DMS 273 treated with DMSO at 0.1 percent for 48 hours (cell line): ENCODE data around the gene WRAP73.

Source experiments
- DNase-seq: peaks from one replicate; lab custom pipeline; 2025; lab: John Stamatoyannopoulos, UW

WRAP73 gene

DNA sequence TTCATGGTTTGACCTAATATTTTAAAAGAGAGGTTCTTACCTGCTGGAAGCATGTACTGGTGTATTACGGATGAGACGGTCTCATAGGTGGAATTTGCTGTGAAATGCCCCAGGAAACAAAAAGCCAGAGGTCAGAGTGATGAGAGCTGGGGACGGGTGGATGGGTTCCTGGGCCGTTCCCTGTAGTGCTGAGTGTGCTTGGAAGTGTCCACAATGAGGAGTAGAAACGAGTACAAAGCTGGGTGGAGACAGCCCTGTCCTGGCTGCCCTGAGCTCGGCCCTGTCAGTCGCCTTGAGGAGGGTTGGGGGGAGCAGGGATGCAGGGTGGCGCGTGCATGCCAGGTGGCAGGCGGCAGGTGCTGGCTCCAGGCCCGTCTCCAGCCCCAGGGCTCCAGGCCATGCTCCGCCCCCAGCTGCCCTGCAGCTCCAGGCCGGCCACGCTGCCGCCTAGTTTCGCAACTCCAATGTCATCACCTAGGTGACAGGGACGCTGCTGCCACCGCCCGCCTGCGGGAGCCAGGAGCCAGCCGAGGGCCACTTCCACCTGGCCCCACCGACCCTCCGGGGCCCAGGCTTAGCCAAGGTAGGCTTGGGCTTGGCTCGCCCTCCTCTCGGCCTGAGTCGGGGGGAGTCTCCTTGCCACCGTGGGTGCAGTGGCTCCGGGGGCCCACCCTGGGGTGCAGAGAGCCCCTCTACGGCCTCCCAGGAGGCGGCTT lies 18.8 kb upstream of the WRAP73 start:
- DNase-seq: peak; percentile 44

GRCh38 chr1:3668148-3668547 lies 18.2 kb upstream of the WRAP73 start:
- no peak for DNase-seq

DNA sequence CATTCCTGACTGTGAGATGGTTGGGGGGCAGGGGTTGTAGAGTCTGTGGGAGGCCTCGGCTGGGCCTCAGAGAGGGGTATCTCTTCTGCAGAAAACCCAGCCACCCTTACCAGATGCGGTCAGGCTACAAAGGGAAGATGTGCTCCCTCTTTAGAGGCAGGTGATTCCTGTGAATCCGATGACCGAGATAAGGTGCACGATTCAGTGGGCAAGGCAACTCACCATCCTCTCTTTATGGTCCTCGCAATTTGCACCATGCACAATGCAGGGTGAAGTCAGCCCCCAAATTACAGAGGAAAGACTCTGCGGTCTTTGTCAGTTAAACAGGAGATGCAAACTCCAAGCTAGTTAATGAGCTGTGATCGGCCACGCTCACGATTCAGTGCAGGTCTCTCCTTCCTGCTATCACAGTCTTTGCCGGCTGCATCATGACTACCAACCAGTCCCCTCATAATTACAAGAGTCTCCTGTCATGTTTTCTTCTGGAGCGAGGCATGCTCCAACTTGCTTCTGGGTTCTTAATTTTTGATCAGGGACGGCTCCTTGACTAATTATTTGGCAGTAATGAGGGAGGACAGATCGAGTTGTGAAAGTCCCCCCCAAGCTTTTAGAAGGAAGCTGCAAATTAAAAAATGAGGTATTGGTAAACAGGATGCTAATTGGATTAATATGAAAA lies 14.9 kb upstream of the WRAP73 start:
- DNase-seq: no peak

- DNase-seq: no peak
Measured at GRCh38 chr1:3663999-3664699, 14.2 kb upstream of the WRAP73 start.

- DNase-seq: no peak
Measured at GRCh38 chr1:3662080-3662671, 12.3 kb upstream of the WRAP73 start.

DNA sequence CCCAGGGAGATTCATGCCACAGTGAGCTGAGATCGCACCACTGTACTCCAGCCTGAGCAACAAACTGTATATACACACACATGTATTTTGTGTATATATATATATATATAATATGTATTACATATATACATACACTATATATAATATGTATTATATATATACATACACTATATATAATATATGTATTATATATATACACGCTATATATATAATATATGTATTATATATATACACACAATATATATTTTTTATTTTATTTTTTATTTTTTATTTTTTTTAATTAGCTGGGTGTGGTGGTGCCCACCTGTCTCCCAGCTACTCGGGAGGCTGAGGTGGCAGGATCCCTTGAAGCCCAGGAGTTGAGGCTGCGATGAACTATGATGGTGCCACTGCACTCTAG lies 11.7 kb upstream of the WRAP73 start:
- no peak for DNase-seq

GRCh38 chr1:3660704-3661103 lies 10.8 kb upstream of the WRAP73 start:
- no peak for DNase-seq

DNA sequence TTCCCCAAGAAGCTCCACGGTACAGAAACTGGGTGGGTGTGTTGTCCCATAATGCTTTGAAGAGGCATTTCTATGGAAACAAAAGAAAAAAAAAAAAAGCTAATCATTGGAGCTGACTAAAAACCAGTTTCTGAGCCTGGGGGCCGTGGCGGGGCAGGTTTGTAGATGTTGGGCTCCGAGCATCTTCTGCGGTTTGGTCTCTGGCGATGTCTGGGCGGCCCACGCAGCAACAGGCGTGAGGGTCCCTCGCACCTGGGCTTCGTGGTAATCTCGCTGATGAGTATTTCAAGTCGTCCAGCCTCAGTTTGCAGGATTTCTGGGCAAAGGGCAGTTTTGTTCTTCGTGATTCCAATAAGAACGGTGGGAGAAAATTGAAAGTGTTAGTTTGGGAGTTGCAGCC lies 9.2 kb upstream of the WRAP73 start:
- DNase-seq: no peak

GRCh38 chr1:3658231-3658615 lies 8.3 kb upstream of the WRAP73 start:
- DNase-seq: no peak

DNA sequence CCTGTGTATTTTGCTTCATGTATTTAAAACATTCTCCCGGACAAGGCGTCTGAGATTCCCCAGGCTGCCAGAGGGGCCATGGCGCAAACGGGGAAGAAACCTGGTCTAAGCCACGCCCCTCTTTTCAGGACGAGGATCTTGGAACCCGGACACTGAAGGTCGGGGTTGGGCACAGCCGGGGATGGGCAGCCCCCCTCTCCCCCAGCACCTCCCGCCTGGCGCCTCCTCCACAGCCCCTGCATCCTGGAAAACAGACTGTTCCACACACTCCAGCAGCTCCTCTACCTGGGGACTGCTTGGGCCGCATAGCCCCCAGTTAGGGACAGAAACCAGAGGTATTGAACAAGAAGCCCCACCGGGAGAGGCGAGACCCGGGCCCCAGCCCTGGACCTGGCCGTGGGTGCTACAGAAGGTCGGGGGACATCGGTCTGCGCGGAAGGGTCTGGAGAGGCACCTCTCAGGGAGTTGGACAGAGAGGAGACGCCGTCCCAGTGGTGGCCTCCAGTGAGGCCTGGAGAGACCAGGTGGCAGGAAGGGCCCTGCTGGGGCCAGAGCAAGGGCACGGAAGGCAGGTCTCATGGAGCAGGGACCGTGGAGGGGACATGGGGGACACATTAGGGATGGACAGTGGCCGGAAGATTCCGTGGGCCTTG lies 7.8 kb upstream of the WRAP73 start:
- no peak for DNase-seq

DNA sequence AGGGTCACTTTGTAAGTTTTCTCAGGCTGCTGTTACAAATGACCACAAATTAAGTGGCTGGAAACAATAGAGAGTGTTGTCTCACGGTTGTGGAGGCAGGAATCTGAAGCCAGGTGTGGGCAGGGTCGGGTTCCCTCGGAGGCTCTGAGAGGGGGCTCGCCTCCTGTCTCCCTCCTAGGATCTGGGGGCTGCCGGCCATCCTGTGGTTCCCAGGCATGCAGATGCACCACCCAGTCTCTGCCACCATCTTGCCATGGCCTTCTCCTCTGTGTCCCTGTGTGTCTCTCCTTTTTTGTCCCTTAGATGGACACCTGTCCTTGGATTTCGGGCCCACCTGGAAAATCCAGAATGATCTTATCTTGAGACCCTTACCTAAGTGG lies 7.2 kb upstream of the WRAP73 start:
- no peak for DNase-seq

GRCh38 chr1:3656450-3657095 lies 6.7 kb upstream of the WRAP73 start:
- no peak for DNase-seq

DNA sequence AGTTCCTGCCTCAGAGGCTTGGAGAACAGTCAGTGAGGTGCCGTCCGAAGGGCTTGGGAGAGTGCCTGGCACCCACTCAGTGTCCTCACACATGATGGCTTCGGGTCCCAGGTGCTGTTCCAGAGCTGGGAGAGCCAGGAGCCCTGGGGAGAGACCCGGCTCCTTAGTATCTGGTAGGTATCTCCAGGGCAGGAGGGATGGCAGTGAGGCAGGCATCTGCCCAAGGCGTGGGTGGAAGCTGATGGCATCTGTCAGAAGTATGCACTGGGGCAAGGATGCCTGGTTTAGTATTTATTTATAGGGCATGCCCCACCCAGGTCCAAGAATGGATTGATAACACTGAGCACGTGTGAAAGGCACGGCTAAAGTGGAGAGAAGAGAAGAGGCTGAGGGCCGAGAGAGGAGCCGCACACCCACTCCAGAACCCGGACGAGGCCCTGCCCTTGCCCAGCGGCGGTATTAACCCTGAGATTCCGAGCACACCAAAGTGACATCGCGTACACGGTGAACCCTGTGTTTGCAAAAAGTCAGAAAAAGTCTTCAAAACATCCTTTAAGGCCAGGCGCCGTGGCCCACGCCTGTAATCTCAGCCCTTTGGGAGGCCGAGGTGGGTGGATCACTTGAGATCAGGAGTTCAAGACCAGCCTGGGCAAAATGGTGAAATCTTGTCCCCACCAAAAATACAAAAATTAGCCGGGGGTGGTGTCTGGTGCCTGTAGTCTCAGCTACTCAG lies 4.8 kb upstream of the WRAP73 start:
- DNase-seq: no peak

DNA sequence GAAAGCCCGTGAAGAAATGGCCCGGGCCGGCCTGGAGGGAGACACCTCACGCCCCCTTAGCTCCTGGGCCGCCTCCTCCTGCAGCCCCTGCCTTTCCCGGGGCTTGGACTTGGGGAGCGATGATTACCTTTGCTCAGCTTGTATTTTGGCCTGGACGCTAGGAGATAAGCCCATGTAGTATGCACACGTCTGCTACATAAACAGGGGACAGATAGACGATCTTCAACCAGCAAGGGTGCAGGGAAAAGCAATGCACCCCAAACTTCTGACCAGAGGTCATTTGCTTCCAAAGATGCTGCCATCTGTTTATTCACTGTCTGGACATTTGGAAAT lies 3.3 kb upstream of the WRAP73 start:
- DNase-seq: no peak

- no peak for DNase-seq
Measured at GRCh38 chr1:3652548-3653285, 2.8 kb upstream of the WRAP73 start.

- DNase-seq: no peak
Measured at GRCh38 chr1:3651930-3652547, 2.1 kb upstream of the WRAP73 start, which contains the start of gene TP73. TSS of gene TP73 (plus strand) at chr1:3652516. CDS start at chr1:3682366, 29,850 bp downstream.

- no peak for DNase-seq
Measured at GRCh38 chr1:3651026-3651929, 1.4 kb upstream of the WRAP73 start.

- DNase-seq: no peak
Measured at GRCh38 chr1:3650248-3651025, 534 bp upstream of the WRAP73 start.
